Sigmoid colon (tissue), 4 donors: ENCODE results near the gene GNG2.

Source experiments
- CTCF ChIP-seq, 4 experiments: fragments of 450-650 bp in 3 of 4; fragments of 200-600 bp in 1 of 4; IDR thresholded peaks; one replicate each; pipeline ENCODE4 v1.5.1; 2016 to 2019; ENCODE audit warnings: antibody characterized with exemption in 4 of 4, mild to moderate bottlenecking in 3 of 4, moderate library complexity in 2 of 4
- EP300 ChIP-seq, 4 donors: sonication (generic); formaldehyde crosslinking; IDR thresholded peaks; one replicate each; pipeline ENCODE4 v1.6.1; 2017; ENCODE audit warnings: antibody characterized with exemption in 4 of 4
- POLR2A ChIP-seq, 2 donors: fragments of 450-650 bp; IDR thresholded peaks; one replicate each; pipeline ENCODE4 v1.6.1; 2016; ENCODE audit warnings: antibody characterized with exemption in 2 of 2, mild to moderate bottlenecking in 2 of 2, moderate library complexity in 2 of 2
- POLR2AphosphoS5 ChIP-seq, 4 donors: sonication (generic); formaldehyde crosslinking; IDR thresholded peaks; one replicate each; pipeline ENCODE4 v1.6.1; 2017; ENCODE audit warnings: antibody characterized with exemption in 4 of 4

DNA sequence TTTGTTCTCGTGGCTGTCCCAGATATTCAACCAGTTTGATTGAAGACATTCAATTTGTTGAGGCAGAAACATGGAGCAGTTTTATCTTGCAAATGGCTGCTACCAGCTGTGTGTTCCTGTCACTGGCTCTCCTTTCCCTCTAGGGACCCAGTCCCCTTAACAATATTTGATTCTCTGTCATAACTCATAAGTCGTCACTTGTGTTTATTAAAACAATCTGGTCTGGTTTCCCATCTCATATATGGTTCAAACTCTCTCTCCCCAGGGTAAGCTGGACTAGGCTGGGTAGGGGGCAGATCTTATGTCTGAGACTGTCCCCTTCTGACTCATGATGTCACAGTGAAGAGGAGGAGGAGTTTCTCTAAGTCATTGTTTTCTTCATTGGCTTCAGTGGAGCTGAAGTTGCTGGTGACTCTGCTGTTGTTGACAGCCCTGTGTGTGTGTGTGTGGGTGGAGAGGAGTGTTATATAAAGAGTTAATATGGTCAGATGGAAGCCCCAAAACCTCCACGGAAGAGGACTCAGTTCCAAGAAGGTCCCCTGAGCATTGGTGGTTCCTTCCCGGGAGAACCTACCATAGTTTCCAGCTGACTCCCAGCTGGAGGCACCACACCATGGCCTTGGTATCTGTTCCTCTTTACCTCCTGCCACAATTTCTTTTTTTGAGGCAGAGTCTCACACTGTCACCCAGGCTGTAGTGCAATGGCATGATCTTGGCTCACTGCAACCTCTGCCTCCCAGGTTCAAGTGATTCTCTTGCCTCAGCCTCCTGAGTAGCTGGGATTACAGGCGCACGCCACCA lies 16.1 kb upstream of the GNG2 start:
- TF ChIP-seq CTCF (IDR thresholded peaks at IDR 0.05): no peak
- no peak for TF ChIP-seq POLR2A (IDR thresholded peaks at IDR 0.05)
- TF ChIP-seq POLR2AphosphoS5 (IDR thresholded peaks at IDR 0.05): no peak
- no peak for TF ChIP-seq EP300 (IDR thresholded peaks at IDR 0.05)
